H9 (cell line): Measurements from ENCODE around the gene TRABD2B. TPM values are rescaled to one million over a fixed set of nuclear protein-coding genes. Genes with fewer than 3 reads are reported as not detected.

Experiments
- DNase-seq: peaks from one replicate; pipeline ENCODE4 v3.0.0-alpha.2; 2017
- H2AFZ ChIP-seq: one replicate; pipeline ENCODE4 v1.6.1; 2013; ENCODE audit warnings: mild to moderate bottlenecking, low read length, control low read depth, moderate library complexity
- H2AK5ac ChIP-seq: 2 replicates; pipeline ENCODE4 v1.6.1; 2013; ENCODE audit warnings: low read length, control low read depth, mixed read lengths; ENCODE audit not compliant: insufficient read length
- H2BK120ac ChIP-seq: one replicate; pipeline ENCODE4 v1.6.1; 2013; ENCODE audit warnings: low read depth, mild to moderate bottlenecking, low read length, control low read depth, inconsistent platforms; ENCODE audit not compliant: poor library complexity, severe bottlenecking
- H2BK12ac ChIP-seq: 2 replicates; pipeline ENCODE4 v1.6.1; 2013; ENCODE audit warnings: low read length, control low read depth, mixed read lengths, low read depth; ENCODE audit not compliant: insufficient read length
- H2BK15ac ChIP-seq: 2 replicates; pipeline ENCODE4 v1.6.1; 2013; ENCODE audit warnings: low read depth, low read length, control low read depth
- H2BK20ac ChIP-seq: one replicate; pipeline ENCODE4 v1.6.1; 2013; ENCODE audit warnings: low read depth, mild to moderate bottlenecking, low read length, control low read depth, inconsistent platforms; ENCODE audit not compliant: poor library complexity, severe bottlenecking
- H2BK5ac ChIP-seq: 2 replicates; pipeline ENCODE4 v1.6.1; 2013; ENCODE audit warnings: low read length, control low read depth, mixed read lengths; ENCODE audit not compliant: insufficient read length
- H3K14ac ChIP-seq: 2 replicates; pipeline ENCODE4 v1.6.1; 2013; ENCODE audit warnings: low read length, control low read depth; ENCODE audit not compliant: insufficient read depth
- H3K18ac ChIP-seq: 2 replicates; pipeline ENCODE4 v1.6.1; 2013; ENCODE audit warnings: low read depth, mild to moderate bottlenecking, mixed read lengths, low read length, control low read depth; ENCODE audit not compliant: insufficient read length
- H3K23ac ChIP-seq: 2 replicates; pipeline ENCODE4 v1.6.1; 2013; ENCODE audit warnings: low read length, control low read depth, mixed read lengths, low read depth; ENCODE audit not compliant: insufficient read length
- H3K23me2 ChIP-seq: 2 replicates; pipeline ENCODE4 v1.6.1; 2013; ENCODE audit warnings: low read depth, mild to moderate bottlenecking, mixed read lengths, low read length, control low read depth; ENCODE audit not compliant: insufficient read length, poor library complexity, severe bottlenecking
- H3K27ac ChIP-seq: 2 replicates; pipeline ENCODE4 v1.5.1; 2013; ENCODE audit warnings: low read length, control low read depth, mixed read lengths, low read depth; ENCODE audit not compliant: insufficient read length
- H3K27me3 ChIP-seq: 2 replicates; pipeline ENCODE4 v1.6.1; 2013; ENCODE audit warnings: low read length, control low read depth, inconsistent platforms; ENCODE audit not compliant: insufficient read depth
- H3K4ac ChIP-seq: 2 replicates; pipeline ENCODE4 v1.6.1; 2013; ENCODE audit warnings: low read depth, mild to moderate bottlenecking, control low read depth, inconsistent platforms, low read length, moderate library complexity
- H3K4me1 ChIP-seq: 2 replicates; pipeline ENCODE4 v1.6.1; 2013; ENCODE audit warnings: low read length, control low read depth, inconsistent platforms; ENCODE audit not compliant: insufficient read depth
- H3K4me2 ChIP-seq: 2 replicates; pipeline ENCODE4 v1.6.1; 2013; ENCODE audit warnings: low read length, control low read depth, mixed read lengths; ENCODE audit not compliant: insufficient read length, insufficient read depth
- H3K56ac ChIP-seq: 2 replicates; pipeline ENCODE4 v1.6.1; 2013; ENCODE audit warnings: low read depth, mild to moderate bottlenecking, mixed read lengths, low read length, control low read depth; ENCODE audit not compliant: insufficient read length
- H3K79me1 ChIP-seq: 2 replicates; pipeline ENCODE4 v1.6.1; 2013; ENCODE audit warnings: low read depth, mild to moderate bottlenecking, moderate library complexity, low read length, control low read depth, inconsistent platforms; ENCODE audit not compliant: insufficient read depth, poor library complexity, severe bottlenecking
- H3K79me2 ChIP-seq: 2 replicates; pipeline ENCODE4 v1.6.1; 2013; ENCODE audit warnings: low read length, control low read depth, inconsistent platforms; ENCODE audit not compliant: insufficient read depth
- H3K9ac ChIP-seq: 2 replicates; pipeline ENCODE4 v1.6.1; 2013; ENCODE audit warnings: low read length, control low read depth, mixed read lengths; ENCODE audit not compliant: insufficient read length; ENCODE audit errors: extremely low read depth
- H3K9me3 ChIP-seq: one replicate; pipeline ENCODE4 v1.6.1; 2013; ENCODE audit warnings: low read depth, low read length, inconsistent platforms; ENCODE audit not compliant: control insufficient read depth
- H3T11ph ChIP-seq: one replicate; pipeline ENCODE4 v1.6.1; 2013; ENCODE audit warnings: mild to moderate bottlenecking, low read length, control low read depth, inconsistent platforms
- H4K20me1 ChIP-seq: one replicate; pipeline ENCODE4 v1.6.1; 2013; ENCODE audit not compliant: control insufficient read depth, insufficient read length, insufficient read depth
- H4K5ac ChIP-seq: 2 replicates; pipeline ENCODE4 v1.6.1; 2013; ENCODE audit warnings: low read depth, mild to moderate bottlenecking, mixed read lengths, low read length, control low read depth; ENCODE audit not compliant: insufficient read length
- H4K8ac ChIP-seq: replicated peaks from 2 replicates; pipeline ENCODE4 v1.6.1; 2013; ENCODE audit warnings: low read length, control low read depth, mixed read lengths, low read depth; ENCODE audit not compliant: insufficient read length
- H4K91ac ChIP-seq: 2 replicates; pipeline ENCODE4 v1.6.1; 2013; ENCODE audit warnings: low read depth, mild to moderate bottlenecking, moderate library complexity, mixed read lengths, low read length, control low read depth; ENCODE audit not compliant: insufficient read length
- H3K27ac Mint-ChIP-seq, 3 experiments: 2 replicates in 2 of 3; 3 replicates in 1 of 3; pipeline ENCODE4 v1.8.0; 2020 to 2021; ENCODE audit warnings: mixed read lengths in 3 of 3, mild to moderate bottlenecking in 1 of 3, moderate library complexity in 1 of 3
- H3K27me3 Mint-ChIP-seq: 2 replicates; pipeline ENCODE4 v1.8.0; 2021; ENCODE audit warnings: low read depth, mild to moderate bottlenecking, moderate library complexity, mixed read lengths
- H3K36me3 Mint-ChIP-seq, 3 experiments: 2 replicates in 2 of 3; 3 replicates in 1 of 3; pipeline ENCODE4 v1.8.0; 2020 to 2021; ENCODE audit warnings: low read depth in 3 of 3, mixed read lengths in 3 of 3; ENCODE audit not compliant: insufficient read depth in 1 of 3
- H3K4me1 Mint-ChIP-seq, 2 experiments: 2 replicates each; pipeline ENCODE4 v1.8.0; 2020; ENCODE audit warnings: mixed read lengths in 2 of 2
- H3K4me3 Mint-ChIP-seq, 2 experiments: 2 replicates in 1 of 2; 3 replicates in 1 of 2; pipeline ENCODE4 v1.8.0; 2020 to 2021; ENCODE audit warnings: mild to moderate bottlenecking in 2 of 2, mixed read lengths in 2 of 2, moderate library complexity in 1 of 2
- H3K9me3 Mint-ChIP-seq, 2 experiments: 2 replicates in 1 of 2; 3 replicates in 1 of 2; pipeline ENCODE4 v1.8.0; 2020; ENCODE audit warnings: mild to moderate bottlenecking in 2 of 2, mixed read lengths in 2 of 2, moderate library complexity in 1 of 2
- CTCF ChIP-seq: fragments of 200-600 bp; sonication (generic); conservative IDR thresholded peaks from 3 replicates; pipeline ENCODE4 v1.8.0; 2021; ENCODE audit warnings: antibody characterized with exemption, mild to moderate bottlenecking
- WGBS: extraction: QIAGEN DNeasy Blood & Tissue Kit; methylation state at CpG from one replicate; pipeline ENCODE4 v1.1.7; 2013; ENCODE audit warnings: missing lambda C conversion rate, low lambda C conversion rate, mixed read lengths; ENCODE audit not compliant: insufficient read length; ENCODE audit errors: extremely low coverage; 5-methylcytosine and 5-hydroxymethylcytosine counted together
- total RNA-seq: library from RNA; stranded (reverse); gene quantifications from 2 replicates; pipeline ENCODE4 v1.2.1, GENCODE V29; 2021

TRABD2B gene
- total RNA-seq, 1 experiment from 2014 or later, result 2.3 TPM

- H3K4me1 ChIP-seq, result no peaks in the 10 kb centered on the region; the same call in 1 of the 2 replicates
- no peak overlapping the region for H2AFZ ChIP-seq
- no peak overlapping the region for H2BK120ac ChIP-seq
- DNase-seq, result no peak
- H2BK20ac ChIP-seq, result no peak overlapping the region
- no peak overlapping the region for H2BK15ac ChIP-seq
- Mint-ChIP-seq H3K27me3 (peaks cover 1% of the 10 kb centered on the region; the same call in 1 of the 2 replicates), H3K27ac (no peak overlapping the region), H3K36me3 (no peaks in the 10 kb centered on the region), H3K9me3 (no peaks in the 10 kb centered on the region), H3K4me1 (peaks cover 18 to 19% of the 10 kb centered on the region in 2 experiments), H3K4me3 (no peak overlapping the region)
- H3K14ac ChIP-seq, result no peak overlapping the region
- no peak overlapping the region for H3T11ph ChIP-seq
- H4K5ac ChIP-seq, result no peak overlapping the region
- no peak overlapping the region for H3K9ac ChIP-seq
- H4K91ac ChIP-seq, result no peak overlapping the region
- no peaks in the 10 kb centered on the region for H3K79me2 ChIP-seq
- no peak overlapping the region for H3K4ac ChIP-seq
- H2BK5ac ChIP-seq, result no peak overlapping the region
- WGBS, result no CpG with 5 or more reads among the region's 8 CpGs
- H3K27me3 ChIP-seq, result no peaks in the 10 kb centered on the region
- H3K9me3 ChIP-seq, result no peaks in the 10 kb centered on the region
- H3K27ac ChIP-seq, result no peak overlapping the region
- H3K18ac ChIP-seq, result no peak overlapping the region
- no peaks in the 10 kb centered on the region for H3K79me1 ChIP-seq
- H3K4me2 ChIP-seq, result no peak overlapping the region
- no peak overlapping the region for H3K56ac ChIP-seq
- no peak overlapping the region for H2AK5ac ChIP-seq
- H4K20me1 ChIP-seq, result no peaks in the 10 kb centered on the region
- no peaks in the 10 kb centered on the region for H3K23me2 ChIP-seq
- no peak overlapping the region for H3K23ac ChIP-seq
- no peak overlapping the region for H2BK12ac ChIP-seq
- no peak overlapping the region for H4K8ac ChIP-seq
- no peak for TF ChIP-seq CTCF
Measured at GRCh38 chr1:47918257-47918867, 78.8 kb downstream of the TRABD2B start.
